GM21619 (cell line): Measurements from ENCODE around the gene C3orf33.

Experiments
- ATAC-seq: cut with Tn5 transposase; IDR thresholded peaks from one replicate; pipeline ENCODE4 v1.9.1; 2021; ENCODE audit not compliant: unreplicated experiment

The C3orf33 gene

GRCh38 chr3:155785662-155786295 lies 20.3 kb downstream of the C3orf33 start:
- ATAC-seq = no peak

- no peak for ATAC-seq
Observed at GRCh38 chr3:155782390-155782953, 23.6 kb downstream of the C3orf33 start.

GRCh38 chr3:155780291-155780690 lies 25.8 kb downstream of the C3orf33 start:
- no peak for ATAC-seq

- ATAC-seq = no peak
Observed at GRCh38 chr3:155778462-155778861, 27.6 kb downstream of the C3orf33 start.

GRCh38 chr3:155772801-155773200 lies 33.3 kb downstream of the C3orf33 start:
- no peak for ATAC-seq

- no peak for ATAC-seq
Observed at GRCh38 chr3:155771126-155771525, 35.0 kb downstream of the C3orf33 start.

- ATAC-seq = no peak
Observed at GRCh38 chr3:155766206-155766605, 39.9 kb downstream of the C3orf33 start.

- ATAC-seq = no peak
Observed at GRCh38 chr3:155763870-155764463, 42.1 kb downstream of the C3orf33 start.

- ATAC-seq = no peak
Observed at GRCh38 chr3:155760653-155761052, 45.4 kb downstream of the C3orf33 start.

- no peak for ATAC-seq
Observed at GRCh38 chr3:155757577-155757976, 48.5 kb downstream of the C3orf33 start.

- peak; percentile 55 for ATAC-seq
Observed at GRCh38 chr3:155753038-155753639, 52.9 kb downstream of the C3orf33 start.

- ATAC-seq = no peak
Observed at GRCh38 chr3:155748611-155749365, 57.3 kb downstream of the C3orf33 start.

GRCh38 chr3:155747946-155748290 lies 58.2 kb downstream of the C3orf33 start:
- ATAC-seq = no peak

- no peak for ATAC-seq
Observed at GRCh38 chr3:155747286-155747945, 58.7 kb downstream of the C3orf33 start.

GRCh38 chr3:155746703-155747102 lies 59.4 kb downstream of the C3orf33 start:
- no peak for ATAC-seq

GRCh38 chr3:155745795-155746550 lies 60.1 kb downstream of the C3orf33 start:
- ATAC-seq = no peak

GRCh38 chr3:155744626-155745324 lies 61.3 kb downstream of the C3orf33 start, which contains the start of gene PLCH1:
PLCH1 (minus strand) TSS chr3:155745071; CDS start chr3:155704224, 40,847 bp downstream.
- ATAC-seq = peak; percentile 44

GRCh38 chr3:155744010-155744625 lies 62.0 kb downstream of the C3orf33 start:
- peak; percentile 50 for ATAC-seq

GRCh38 chr3:155743606-155744005 lies 62.5 kb downstream of the C3orf33 start:
- ATAC-seq = no peak
